CD4-positive, alpha-beta T cell (primary cell): ENCODE measurements around the gene KYNU. TPM values are rescaled to one million over a fixed set of nuclear protein-coding genes. Genes with fewer than 3 reads are reported as not detected.

ENCODE experiments used
- ATAC-seq: fragments of 200-7000 bp; cut with Tn5 transposase; one replicate; pipeline ENCODE4 v1.10.0; 2022; ENCODE audit warnings: mild to moderate bottlenecking; ENCODE audit not compliant: poor library complexity
- CTCF ChIA-PET: fragments of 350-600 bp; sonication (Branson Sonifier 250); formaldehyde crosslinking; loops from one replicate; lab custom pipeline; 2021; ENCODE audit warnings: antibody characterized with exemption, inconsistent platforms; lab: Charles Lee
- POLR2A ChIA-PET: fragments of 350-600 bp; sonication (Branson Sonifier 250); formaldehyde crosslinking; loops from one replicate; lab custom pipeline; 2021; ENCODE audit warnings: antibody characterized with exemption, inconsistent platforms; lab: Charles Lee
- DNase-seq, 14 experiments: peaks; one replicate each; pipeline ENCODE4 v3.0.0-alpha.2; 2013 to 2020; ENCODE audit warnings: mixed read lengths in 2 of 14
- H3K27ac ChIP-seq, 2 donors: one replicate each; pipeline versions ENCODE4 v1.5.1 to v1.7.0; 2013; ENCODE audit warnings: low read length in 2 of 2, low read depth in 1 of 2, mild to moderate bottlenecking in 1 of 2
- H3K27me3 ChIP-seq, 2 experiments: 1 replicate in 1 of 2; 2 replicates in 1 of 2; pipeline versions ENCODE4 v1.6.1 to v1.7.0; 2013; ENCODE audit warnings: low read length in 2 of 2, control low read depth in 1 of 2, mild to moderate bottlenecking in 1 of 2, moderate library complexity in 1 of 2; ENCODE audit not compliant: insufficient read depth in 2 of 2, control insufficient read depth in 1 of 2
- H3K36me3 ChIP-seq: one replicate; pipeline ENCODE4 v1.6.1; 2013; ENCODE audit warnings: low read length, control low read depth; ENCODE audit not compliant: insufficient read depth
- H3K4me1 ChIP-seq: one replicate; pipeline ENCODE4 v1.6.1; 2013; ENCODE audit warnings: low read length, control low read depth; ENCODE audit not compliant: insufficient read depth
- H3K4me3 ChIP-seq: one replicate; pipeline ENCODE4 v1.5.1; 2013; ENCODE audit warnings: mild to moderate bottlenecking, low read length, moderate library complexity
- H3K9me3 ChIP-seq, 2 experiments: 1 replicate in 1 of 2; 2 replicates in 1 of 2; pipeline versions ENCODE4 v1.6.1 to v1.7.0; 2013; ENCODE audit warnings: low read length in 2 of 2, mild to moderate bottlenecking in 2 of 2, control low read depth in 1 of 2, moderate library complexity in 1 of 2; ENCODE audit not compliant: control insufficient read depth in 1 of 2, insufficient read depth in 1 of 2
- H3K27ac Mint-ChIP-seq: one replicate; pipeline ENCODE4 v1.8.0; 2020; ENCODE audit warnings: mixed read lengths
- H3K27me3 Mint-ChIP-seq: one replicate; pipeline ENCODE4 v1.8.0; 2021; ENCODE audit warnings: mixed read lengths
- H3K36me3 Mint-ChIP-seq: one replicate; pipeline ENCODE4 v1.8.0; 2021; ENCODE audit warnings: low read depth, mixed read lengths
- H3K4me1 Mint-ChIP-seq: one replicate; pipeline ENCODE4 v1.8.0; 2021; ENCODE audit warnings: low read depth, mixed read lengths
- H3K4me3 Mint-ChIP-seq: one replicate; pipeline ENCODE4 v1.8.0; 2020; ENCODE audit warnings: mild to moderate bottlenecking, mixed read lengths
- H3K9me3 Mint-ChIP-seq: one replicate; pipeline ENCODE4 v1.8.0; 2020; ENCODE audit warnings: mixed read lengths
- intact Hi-C, 2 experiments: fragments of 100-400 bp; cut with DNase I in 1 of 2; cut with micrococcal nuclease in 1 of 2; formaldehyde crosslinking; loops; one replicate each; pipeline versions ENCODE4 v1.15.1 to v1.9.0; 2023 to 2025; cut with DNase I, micrococcal nuclease
- total RNA-seq, 174 experiments: library from RNA in 2 of 174; stranded (reverse) in 2 of 174; gene quantifications; one replicate each; pipeline ENCODE4 v1.2.3 and lab custom pipeline; 2021 to 2026
- TF ChIP-seq, protein P1 (sequence below): fragments of 200-600 bp; IDR thresholded peaks from one replicate; pipeline ENCODE4 v1.8.0; 2022; ENCODE audit warnings: antibody characterized with exemption, mild to moderate bottlenecking

KYNU gene
- total RNA-seq, 2 experiments from 2014 or later, result 0.38 to 0.50 TPM

DNA sequence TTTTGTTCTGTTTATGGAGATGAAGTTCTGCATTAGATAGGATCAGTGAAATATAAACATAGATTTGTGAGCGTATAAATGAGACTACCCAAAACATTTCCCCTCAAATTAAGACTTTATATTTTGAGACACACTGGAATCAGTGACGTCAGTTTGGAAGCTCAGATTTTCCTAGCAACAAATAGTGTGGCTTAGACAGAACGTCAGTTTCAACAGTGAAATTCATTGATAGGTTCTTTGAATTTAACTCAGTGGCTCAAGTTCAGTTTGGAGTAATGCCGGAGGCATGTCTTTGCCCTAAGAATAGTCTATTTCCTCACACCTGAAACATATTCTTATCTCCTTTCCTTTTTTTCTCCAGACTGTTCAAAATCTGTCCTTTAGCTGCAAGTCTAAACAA, 138.2 kb downstream of the KYNU start:
- Mint-ChIP-seq H3K27me3 (no peaks in the 10 kb centered on the region), H3K4me1 (no peaks in the 10 kb centered on the region), H3K4me3 (no peak overlapping the region), H3K9me3 (no peaks in the 10 kb centered on the region), H3K36me3 (no peaks in the 10 kb centered on the region), H3K27ac (no peak overlapping the region)
- H3K4me3 ChIP-seq, result no peak overlapping the region
- ATAC-seq, result no peak
- H3K27ac ChIP-seq, result no peak overlapping the region
- POLR2A ChIA-PET, result no interaction called here
- intact Hi-C loops, result no loop called here
- TF ChIP-seq, protein P1, sequence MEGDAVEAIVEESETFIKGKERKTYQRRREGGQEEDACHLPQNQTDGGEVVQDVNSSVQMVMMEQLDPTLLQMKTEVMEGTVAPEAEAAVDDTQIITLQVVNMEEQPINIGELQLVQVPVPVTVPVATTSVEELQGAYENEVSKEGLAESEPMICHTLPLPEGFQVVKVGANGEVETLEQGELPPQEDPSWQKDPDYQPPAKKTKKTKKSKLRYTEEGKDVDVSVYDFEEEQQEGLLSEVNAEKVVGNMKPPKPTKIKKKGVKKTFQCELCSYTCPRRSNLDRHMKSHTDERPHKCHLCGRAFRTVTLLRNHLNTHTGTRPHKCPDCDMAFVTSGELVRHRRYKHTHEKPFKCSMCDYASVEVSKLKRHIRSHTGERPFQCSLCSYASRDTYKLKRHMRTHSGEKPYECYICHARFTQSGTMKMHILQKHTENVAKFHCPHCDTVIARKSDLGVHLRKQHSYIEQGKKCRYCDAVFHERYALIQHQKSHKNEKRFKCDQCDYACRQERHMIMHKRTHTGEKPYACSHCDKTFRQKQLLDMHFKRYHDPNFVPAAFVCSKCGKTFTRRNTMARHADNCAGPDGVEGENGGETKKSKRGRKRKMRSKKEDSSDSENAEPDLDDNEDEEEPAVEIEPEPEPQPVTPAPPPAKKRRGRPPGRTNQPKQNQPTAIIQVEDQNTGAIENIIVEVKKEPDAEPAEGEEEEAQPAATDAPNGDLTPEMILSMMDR, result no peak
- H3K9me3 ChIP-seq, result no peaks in the 10 kb centered on the region
- H3K27me3 ChIP-seq, result no peaks in the 10 kb centered on the region
- DNase-seq, result no peak
- no peaks in the 10 kb centered on the region for H3K36me3 ChIP-seq
- CTCF ChIA-PET, result interaction anchor here (1.0 kb wide), 1 partner anchor 19 kb away, joined by 3 read pairs; no protein-coding TSS in a partner anchor
- H3K4me1 ChIP-seq, result no peaks in the 10 kb centered on the region

DNA sequence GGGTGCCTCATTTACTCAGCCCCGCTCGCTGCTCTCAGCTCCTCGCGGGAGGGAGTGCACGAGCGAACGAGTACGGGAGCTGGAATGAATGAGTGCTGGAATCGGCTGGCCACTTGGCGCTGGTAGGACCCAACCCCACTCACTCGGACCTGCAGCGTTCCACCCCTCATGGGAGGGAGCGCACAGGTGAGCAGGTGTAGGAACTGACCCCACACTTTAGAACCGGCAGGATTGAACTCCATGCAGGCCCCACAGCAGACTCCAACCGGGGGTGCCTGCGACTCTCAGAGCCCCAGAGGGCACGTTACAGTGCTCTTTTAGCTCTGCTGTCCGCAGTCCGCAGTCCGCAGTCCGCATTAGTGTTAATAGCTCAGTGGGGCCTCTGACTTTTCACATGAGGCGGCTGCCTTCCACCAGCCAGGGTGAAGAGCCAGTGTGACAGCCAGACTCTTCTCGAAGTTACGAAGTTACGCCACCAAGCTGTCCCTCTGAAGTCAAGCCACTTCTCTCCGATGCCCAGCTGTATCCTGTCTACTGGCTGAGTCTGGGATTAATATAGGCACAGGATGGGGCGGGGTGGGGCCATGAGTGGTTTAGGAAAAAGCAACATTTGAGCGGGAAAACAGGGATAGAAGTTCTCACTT, 149.1 kb downstream of the KYNU start:
- no peaks in the 10 kb centered on the region for H3K4me1 Mint-ChIP-seq
- H3K4me3 Mint-ChIP-seq, result no peak overlapping the region
- CTCF ChIA-PET, result no interaction called here
- Histone ChIP-seq H3K27ac (no peak overlapping the region), H3K4me3 (no peak overlapping the region), H3K9me3 (no peaks in the 10 kb centered on the region), H3K36me3 (no peaks in the 10 kb centered on the region), H3K4me1 (no peaks in the 10 kb centered on the region), H3K27me3 (peaks cover 6% of the 10 kb centered on the region in 2 experiments)
- H3K27me3 Mint-ChIP-seq, result peaks cover 13% of the 10 kb centered on the region
- TF ChIP-seq, protein P1, result no peak
- ATAC-seq, result no peak
- H3K9me3 Mint-ChIP-seq, result no peaks in the 10 kb centered on the region
- DNase-seq, result no peak
- H3K36me3 Mint-ChIP-seq, result no peaks in the 10 kb centered on the region
- POLR2A ChIA-PET, result no interaction called here
- intact Hi-C loops, result no loop called here
- H3K27ac Mint-ChIP-seq, result no peak overlapping the region

DNA sequence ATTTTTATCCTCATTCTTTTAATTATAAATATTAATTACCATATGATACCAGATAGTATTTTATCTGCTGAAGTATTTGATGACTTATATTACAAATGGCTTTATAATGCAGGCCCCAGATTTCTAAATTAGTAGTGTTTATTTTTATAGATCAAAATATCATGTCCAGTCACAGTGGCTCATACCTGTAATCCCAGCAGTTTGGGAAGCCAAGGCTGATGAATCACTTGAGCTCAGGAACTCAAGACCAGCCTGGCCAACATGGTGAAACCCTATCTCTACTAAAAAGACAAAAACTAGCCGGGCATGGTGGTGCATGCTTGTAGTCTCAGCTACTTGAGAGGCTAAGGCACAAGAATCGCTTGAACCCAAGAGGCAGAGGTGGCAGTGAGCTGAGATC, 151.7 kb downstream of the KYNU start:
- Histone ChIP-seq H3K36me3 (no peaks in the 10 kb centered on the region), H3K4me1 (no peaks in the 10 kb centered on the region), H3K4me3 (no peak overlapping the region), H3K27ac (no peak overlapping the region), H3K27me3 (peaks cover 6% of the 10 kb centered on the region in 2 experiments), H3K9me3 (no peaks in the 10 kb centered on the region)
- Mint-ChIP-seq H3K36me3 (no peaks in the 10 kb centered on the region), H3K4me1 (no peaks in the 10 kb centered on the region), H3K9me3 (no peaks in the 10 kb centered on the region), H3K4me3 (no peak overlapping the region), H3K27me3 (peaks cover 13% of the 10 kb centered on the region), H3K27ac (no peak overlapping the region)
- TF ChIP-seq, protein P1, result no peak
- ATAC-seq (no peak), DNase-seq (no peak)
- CTCF ChIA-PET, result no interaction called here
- intact Hi-C loops, result no loop called here
- POLR2A ChIA-PET, result no interaction called here
